GM12801 (cell line): ENCODE results near the gene GALNT13.

Experiments used
- CTCF ChIP-seq: IDR thresholded peaks from one replicate; pipeline ENCODE4 v1.5.1; 2011; ENCODE audit warnings: control low read depth; ENCODE audit not compliant: insufficient read length; ENCODE audit errors: extremely low read depth

GALNT13 gene

GRCh38 chr2:154291927-154292326 lies 420.2 kb downstream of the GALNT13 start:
- TF ChIP-seq CTCF = no peak

GRCh38 chr2:154293864-154294263 lies 422.1 kb downstream of the GALNT13 start:
- no peak for TF ChIP-seq CTCF

GRCh38 chr2:154306266-154306970 lies 434.7 kb downstream of the GALNT13 start:
- TF ChIP-seq CTCF = no peak

GRCh38 chr2:154307007-154307406 lies 435.3 kb downstream of the GALNT13 start:
- no peak for TF ChIP-seq CTCF

GRCh38 chr2:154324601-154325000 lies 452.9 kb downstream of the GALNT13 start:
- TF ChIP-seq CTCF = no peak

- TF ChIP-seq CTCF = no peak
These were observed 457.8 kb downstream of the GALNT13 start for GRCh38 chr2:154329510-154329909.

- TF ChIP-seq CTCF = no peak
These were observed 460.1 kb downstream of the GALNT13 start for GRCh38 chr2:154331784-154332183.

GRCh38 chr2:154336201-154336600 lies 464.5 kb downstream of the GALNT13 start:
- TF ChIP-seq CTCF = no peak
